Cardiac fibroblast (primary cell): ENCODE results near the gene ACTR3C.

Experiments
- DNase-seq, 2 donors: peaks; one replicate each; pipeline versions ENCODE4 v3.0.0 to v3.0.0-alpha.2; 2010; ENCODE audit warnings: low read depth in 2 of 2
- H3K4me3 ChIP-seq, 2 donors: replicated peaks in 1 of 2; 1 replicate in 1 of 2; 2 replicates in 1 of 2; pipeline ENCODE4 v1.5.1; 2011; ENCODE audit warnings: low read depth in 2 of 2, low read length in 2 of 2, mild to moderate bottlenecking in 2 of 2, moderate library complexity in 1 of 2
- TF ChIP-seq, protein P1 (sequence below): IDR thresholded peaks from one replicate; pipeline ENCODE4 v1.5.1; 2011; ENCODE audit warnings: low read depth, mild to moderate bottlenecking, low read length, inconsistent platforms

The ACTR3C gene

GRCh38 chr7:150358433-150358832, 35.1 kb upstream of the ACTR3C start:
- DNase-seq, result no peak
- no peak overlapping the region for H3K4me3 ChIP-seq
- TF ChIP-seq, protein P1, sequence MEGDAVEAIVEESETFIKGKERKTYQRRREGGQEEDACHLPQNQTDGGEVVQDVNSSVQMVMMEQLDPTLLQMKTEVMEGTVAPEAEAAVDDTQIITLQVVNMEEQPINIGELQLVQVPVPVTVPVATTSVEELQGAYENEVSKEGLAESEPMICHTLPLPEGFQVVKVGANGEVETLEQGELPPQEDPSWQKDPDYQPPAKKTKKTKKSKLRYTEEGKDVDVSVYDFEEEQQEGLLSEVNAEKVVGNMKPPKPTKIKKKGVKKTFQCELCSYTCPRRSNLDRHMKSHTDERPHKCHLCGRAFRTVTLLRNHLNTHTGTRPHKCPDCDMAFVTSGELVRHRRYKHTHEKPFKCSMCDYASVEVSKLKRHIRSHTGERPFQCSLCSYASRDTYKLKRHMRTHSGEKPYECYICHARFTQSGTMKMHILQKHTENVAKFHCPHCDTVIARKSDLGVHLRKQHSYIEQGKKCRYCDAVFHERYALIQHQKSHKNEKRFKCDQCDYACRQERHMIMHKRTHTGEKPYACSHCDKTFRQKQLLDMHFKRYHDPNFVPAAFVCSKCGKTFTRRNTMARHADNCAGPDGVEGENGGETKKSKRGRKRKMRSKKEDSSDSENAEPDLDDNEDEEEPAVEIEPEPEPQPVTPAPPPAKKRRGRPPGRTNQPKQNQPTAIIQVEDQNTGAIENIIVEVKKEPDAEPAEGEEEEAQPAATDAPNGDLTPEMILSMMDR, result no peak

DNA sequence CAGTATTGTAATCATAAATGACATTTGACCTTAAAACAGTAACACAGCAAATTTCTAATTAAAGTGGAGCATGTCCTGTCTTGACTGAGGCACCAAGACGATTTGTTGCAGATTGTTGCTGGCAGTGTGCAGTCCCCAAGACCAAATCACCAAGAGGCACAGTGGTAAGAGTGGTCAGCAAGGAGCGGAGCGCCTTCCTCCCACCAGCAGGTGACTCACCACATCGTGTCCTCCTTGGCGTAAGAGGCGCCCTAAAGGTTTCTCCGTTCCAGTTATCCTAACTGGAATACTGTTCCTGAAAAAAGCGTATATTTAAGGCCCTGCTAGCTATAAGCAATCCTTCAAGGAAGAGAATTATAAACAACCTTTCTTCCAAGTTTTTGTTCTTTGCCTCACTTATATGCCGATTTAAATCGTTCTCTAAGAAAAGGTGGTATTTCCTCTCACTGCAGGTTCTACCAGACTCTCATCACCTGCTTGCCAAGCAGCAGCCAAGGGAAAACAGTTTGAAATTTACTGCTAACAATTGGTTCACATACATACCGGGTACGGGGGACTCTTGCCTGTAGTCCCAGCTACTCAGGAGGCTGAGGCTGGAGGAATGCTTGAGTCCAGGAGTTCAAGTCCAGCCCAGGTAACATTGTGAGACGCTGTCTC, 34.6 kb upstream of the ACTR3C start:
- TF ChIP-seq, protein P1, result no peak
- no peak overlapping the region for H3K4me3 ChIP-seq
- no peak for DNase-seq

DNA sequence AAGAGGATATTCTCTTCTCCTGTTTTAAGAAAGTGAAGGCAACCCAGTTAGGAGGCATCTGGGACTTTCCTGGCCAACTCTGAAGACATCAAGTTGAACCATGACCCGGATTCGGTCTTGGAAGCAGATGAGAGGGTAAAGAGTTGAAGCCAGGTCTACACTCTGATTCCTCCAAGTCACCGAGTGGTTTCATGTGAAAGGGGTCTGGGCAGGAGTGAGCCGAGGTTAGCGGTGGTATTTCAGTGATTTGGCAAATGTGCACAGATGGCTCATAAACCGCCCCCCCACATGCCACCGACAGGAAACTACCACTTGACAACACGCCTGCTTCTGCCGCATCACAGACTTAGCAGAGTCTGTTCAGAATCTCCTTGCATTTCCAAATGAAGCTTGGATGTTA, 33.9 kb upstream of the ACTR3C start:
- DNase-seq, result no peak
- H3K4me3 ChIP-seq, result no peak overlapping the region
- TF ChIP-seq, protein P1, result no peak

GRCh38 chr7:150356265-150356897, 33.0 kb upstream of the ACTR3C start:
- peak; percentile 55 to 58 for DNase-seq
- TF ChIP-seq, protein P1, result peak; percentile 68
- H3K4me3 ChIP-seq, result no peak overlapping the region

DNA sequence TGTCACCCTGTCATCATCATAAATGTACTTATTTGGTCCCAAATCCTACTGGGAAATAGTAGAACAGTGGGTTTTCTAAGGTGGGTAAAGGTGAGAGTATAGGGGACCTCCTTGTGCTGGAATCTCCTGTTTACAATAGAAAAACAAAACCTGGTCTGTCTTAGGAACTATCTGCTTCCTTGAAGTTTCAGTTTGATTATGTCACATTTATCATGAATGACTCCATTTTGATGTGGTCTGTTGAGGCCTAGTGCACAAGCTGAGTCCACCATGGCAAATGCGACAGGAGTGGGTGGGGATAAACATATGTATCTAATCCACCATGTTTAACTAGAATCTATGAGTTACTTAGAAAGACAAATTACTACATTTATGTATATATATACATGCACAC, 32.3 kb upstream of the ACTR3C start:
- H3K4me3 ChIP-seq, result no peak overlapping the region
- DNase-seq, result no peak
- TF ChIP-seq, protein P1, result no peak

DNA sequence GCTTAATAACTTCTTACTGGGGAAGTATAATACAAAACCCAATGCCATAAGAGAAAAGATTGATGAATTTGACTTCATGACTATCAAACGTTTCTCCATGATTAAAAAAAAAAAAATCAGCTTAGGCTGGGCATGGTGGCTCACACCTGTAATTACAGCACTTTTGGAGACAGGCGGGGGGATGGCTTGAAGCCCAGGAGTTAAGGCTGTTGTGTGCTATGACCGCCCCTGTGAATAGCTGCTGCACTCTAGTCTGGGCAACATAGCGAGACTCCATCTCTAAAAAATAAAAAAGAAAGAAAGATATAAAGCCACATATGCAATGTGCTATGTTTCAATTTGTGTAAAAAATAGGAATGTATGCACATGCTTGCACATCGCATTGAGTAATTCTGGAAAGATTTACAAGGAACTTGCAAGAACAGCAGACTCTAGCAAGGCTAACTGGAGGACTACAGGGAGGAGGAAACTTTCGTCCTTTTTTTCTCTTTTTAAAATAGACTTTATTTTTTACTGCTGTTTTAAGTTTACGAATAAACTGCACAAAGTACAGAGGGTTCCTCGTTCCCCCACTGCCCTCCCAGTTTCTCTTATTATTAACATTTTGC, 28.3 kb upstream of the ACTR3C start:
- no peak overlapping the region for H3K4me3 ChIP-seq
- DNase-seq, result peak in 1 of 2 donors; percentile 33
- TF ChIP-seq, protein P1, result no peak
